SK-MEL-5 (cell line): ENCODE measurements around the gene ACADVL. TPM values are rescaled to one million over a fixed set of nuclear protein-coding genes. Genes with fewer than 3 reads are reported as not detected.
A peak's percentile ranks its signal among the peaks of the same experiment; 100 is the strongest.

Source experiments
- DNase-seq: peaks from one replicate; pipeline ENCODE4 v3.0.0-alpha.2; 2016; ENCODE audit warnings: low read depth, low spot score
- in situ Hi-C: cut with HindIII; loops from 2 replicates; pipeline ENCODE4 v1.10.0; 2016; ENCODE audit warnings: low sequenced_read_pairs, high pct_unique_total_duplicates, low pct_unique_long_range_greater_than_20kb
- small RNA-seq, 2 experiments: library from RNA; depleted of rRNA; stranded (forward); fragments of <200 nt; gene quantifications; one replicate each; pipeline ENCODE3, GENCODE V24; 2014
- total RNA-seq: library from RNA; depleted of rRNA; stranded (reverse); fragments of >200 nt; shearing (Covaris generic); gene quantifications from 2 replicates; pipeline ENCODE4 v1.2.3, GENCODE V29; 2014; rRNA removed

The ACADVL gene
- total RNA-seq, 1 experiment from 2014 or later: 123 TPM

- in situ Hi-C loops: no loop called here
- DNase-seq: no peak
Measured at GRCh38 chr17:7254511-7254910, 34.8 kb downstream of the ACADVL start.

GRCh38 chr17:7256766-7257456, 37.2 kb downstream of the ACADVL start:
- no peak for DNase-seq

GRCh38 chr17:7258731-7259554, 39.2 kb downstream of the ACADVL start:
- DNase-seq: peak; percentile 73
- in situ Hi-C loops: no loop called here

More at GRCh38 chr17:7256766-7257456, 37.2 kb downstream of the ACADVL start:
- in situ Hi-C loops: no loop called here

- no peak for DNase-seq
- in situ Hi-C loops: no loop called here
Measured at GRCh38 chr17:7259555-7259889, 39.8 kb downstream of the ACADVL start.

GRCh38 chr17:7260151-7260550, 40.4 kb downstream of the ACADVL start:
- in situ Hi-C loops: no loop called here
- DNase-seq: no peak

GRCh38 chr17:7260651-7261378, 41.1 kb downstream of the ACADVL start:
- DNase-seq: no peak
- in situ Hi-C loops: no loop called here

- in situ Hi-C loops: no loop called here
- DNase-seq: no peak
Measured at GRCh38 chr17:7261379-7262191, 41.8 kb downstream of the ACADVL start.

GRCh38 chr17:7262192-7262934, 42.6 kb downstream of the ACADVL start, which contains the start of gene CLDN7:
Gene CLDN7, minus strand, starts transcription at chr17:7262478. Its CDS starts 435 bp downstream, at chr17:7262043.
- DNase-seq: no peak
- in situ Hi-C loops: no loop called here

- in situ Hi-C loops: no loop called here
- no peak for DNase-seq
Measured at GRCh38 chr17:7262935-7263800, 43.4 kb downstream of the ACADVL start.

- DNase-seq: no peak
- in situ Hi-C loops: no loop called here
Measured at GRCh38 chr17:7263801-7264078, 44.0 kb downstream of the ACADVL start.

GRCh38 chr17:7266784-7267183, 47.0 kb downstream of the ACADVL start:
- in situ Hi-C loops: no loop called here
- no peak for DNase-seq

Small RNA genes within 50 kb of the gene (small RNA-seq; reads per million reads assigned to genes)
- gene AC120057.4 (0 reads per million in 2 experiments), gene MIR324 (0.12 to 4.7 reads per million in 2 experiments), gene RF00019 (0 reads per million in 2 experiments)

Other genes starting within 250 kb of the ACADVL start
- not detected in 2 replicates for gene ALOX12, start 223.9 kb upstream of the ACADVL start, total RNA-seq
- gene RNASEK, start 207.3 kb upstream of the ACADVL start, total RNA-seq: 882 and 947 TPM in 2 replicates
- gene BCL6B, start 196.9 kb upstream of the ACADVL start, total RNA-seq: not detected in 2 replicates
- 0.61 and 0.64 TPM in 2 replicates for gene SLC16A13, start 183.9 kb upstream of the ACADVL start, total RNA-seq
- gene SLC16A11, start 175.8 kb upstream of the ACADVL start, total RNA-seq: not detected in 2 replicates
- not detected in 2 replicates for gene CLEC10A, start 139.7 kb upstream of the ACADVL start, total RNA-seq
- not detected in 2 replicates for gene ASGR2, start 105.1 kb upstream of the ACADVL start, total RNA-seq
- 0.21 and 0.56 TPM in 2 replicates for gene ASGR1, start 40.6 kb upstream of the ACADVL start, total RNA-seq
- 3.7 and 3.9 TPM in 2 replicates for gene DLG4, start 102 bp upstream of the ACADVL start, total RNA-seq
- 86.9 and 91.5 TPM in 2 replicates for gene DVL2, start 14.6 kb downstream of the ACADVL start, total RNA-seq
- gene PHF23, start 19.5 kb downstream of the ACADVL start, total RNA-seq: 69.0 and 81.3 TPM in 2 replicates
- gene GABARAP, start 22.5 kb downstream of the ACADVL start, total RNA-seq: 237 and 305 TPM in 2 replicates
- gene CTDNEP1, start 31.8 kb downstream of the ACADVL start, total RNA-seq: 26.9 and 29.2 TPM in 2 replicates
- 43.8 and 58.7 TPM in 2 replicates for gene ELP5, start 32.3 kb downstream of the ACADVL start, total RNA-seq
- gene CLDN7, start 42.5 kb downstream of the ACADVL start, total RNA-seq: not detected in 2 replicates
- 0.79 and 1.1 TPM in 2 replicates for gene SLC2A4, start 61.8 kb downstream of the ACADVL start, total RNA-seq
- gene YBX2, start 74.7 kb downstream of the ACADVL start, total RNA-seq: 0.08 and 0.59 TPM in 2 replicates
- 839 and 914 TPM in 2 replicates for gene EIF5A, start 87.7 kb downstream of the ACADVL start, total RNA-seq
- gene GPS2, start 95.4 kb downstream of the ACADVL start, total RNA-seq: 73.7 and 74.8 TPM in 2 replicates
- gene NEURL4, start 109.4 kb downstream of the ACADVL start, total RNA-seq: 13.6 and 19.4 TPM in 2 replicates
- gene ACAP1, start 116.6 kb downstream of the ACADVL start, total RNA-seq: 0.03 TPM in 1 of 2 replicates, not detected in the other
- gene KCTD11, start 132.2 kb downstream of the ACADVL start, total RNA-seq: 2.0 and 2.5 TPM in 2 replicates
- gene TMEM95, start 135.2 kb downstream of the ACADVL start, total RNA-seq: not detected in 2 replicates
- 0.24 TPM in 1 of 2 replicates, not detected in the other for gene TNK1, start 161.2 kb downstream of the ACADVL start, total RNA-seq
- gene PLSCR3, start 174.6 kb downstream of the ACADVL start, total RNA-seq: 5.1 and 9.6 TPM in 2 replicates
- gene TMEM256, start 184.2 kb downstream of the ACADVL start, total RNA-seq: 147 and 188 TPM in 2 replicates
- 0.55 and 1.7 TPM in 2 replicates for gene NLGN2, start 187.9 kb downstream of the ACADVL start, total RNA-seq
- gene SPEM1, start 200.4 kb downstream of the ACADVL start, total RNA-seq: not detected in 2 replicates
- gene SPEM2, start 205.7 kb downstream of the ACADVL start, total RNA-seq: not detected in 2 replicates
- not detected in 2 replicates for gene SPEM3, start 208.9 kb downstream of the ACADVL start, total RNA-seq
- gene TMEM102, start 215.5 kb downstream of the ACADVL start, total RNA-seq: 6.8 and 7.0 TPM in 2 replicates
- gene FGF11, start 219.6 kb downstream of the ACADVL start, total RNA-seq: 0.45 and 0.61 TPM in 2 replicates
- 3.3 and 4.5 TPM in 2 replicates for gene CHRNB1, start 225.1 kb downstream of the ACADVL start, total RNA-seq